ENCODE measurements around the gene TBX21.

Gene TBX21

DNA sequence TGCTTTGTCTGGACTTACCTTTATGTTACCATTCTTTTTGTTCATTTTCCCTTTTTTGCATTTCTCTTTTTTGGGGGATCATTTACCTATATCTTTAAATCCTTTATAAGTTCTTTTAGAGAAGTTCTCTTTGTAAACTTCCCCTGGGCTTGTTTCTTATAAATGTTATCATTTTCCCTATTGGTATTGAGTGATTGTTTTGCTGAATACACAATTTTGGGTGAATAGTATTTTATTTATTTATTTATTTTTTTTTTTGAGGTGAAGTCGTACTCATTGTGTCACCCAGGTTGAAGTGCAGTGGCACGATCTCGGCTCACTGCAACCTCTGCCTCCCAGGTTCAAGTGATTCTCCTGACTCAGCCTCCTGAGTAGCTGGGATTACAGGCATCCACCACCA lies 18.4 kb downstream of the TBX21 start:
- Histone ChIP-seq H3K4me1 (ENCODE audit: insufficient read depth, low read length) (no peaks in the 10 kb centered on the region), H3K9ac (ENCODE audit: low read depth, low read length) (no peak overlapping the region), H3K79me2 (ENCODE audit: insufficient read depth, low read length) (no peaks in the 10 kb centered on the region), H3K36me3 (ENCODE audit: insufficient read depth, low read length) (no peaks in the 10 kb centered on the region), H3K27ac (ENCODE audit: low read length) (no peak overlapping the region), H3K4me3 (ENCODE audit: low read depth in 1 of 2, low read length in 2 of 2) (no peak overlapping the region), H3K4me2 (ENCODE audit: insufficient read depth, low read length) (no peak overlapping the region), H3K9me3 (ENCODE audit: insufficient read depth, low read length, severe bottlenecking) (peaks cover 8% of the 10 kb centered on the region), H4K20me1 (ENCODE audit: insufficient read depth, low read length) (no peaks in the 10 kb centered on the region), H3K27me3 (ENCODE audit: insufficient read depth, low read length, poor library complexity) (peaks cover 4% of the 10 kb centered on the region), H2AFZ (ENCODE audit: low read depth, low read length) (no peak overlapping the region)
- no peak for ATAC-seq (ENCODE audit: insufficient read depth, low read depth)
- TF ChIP-seq, protein P1, sequence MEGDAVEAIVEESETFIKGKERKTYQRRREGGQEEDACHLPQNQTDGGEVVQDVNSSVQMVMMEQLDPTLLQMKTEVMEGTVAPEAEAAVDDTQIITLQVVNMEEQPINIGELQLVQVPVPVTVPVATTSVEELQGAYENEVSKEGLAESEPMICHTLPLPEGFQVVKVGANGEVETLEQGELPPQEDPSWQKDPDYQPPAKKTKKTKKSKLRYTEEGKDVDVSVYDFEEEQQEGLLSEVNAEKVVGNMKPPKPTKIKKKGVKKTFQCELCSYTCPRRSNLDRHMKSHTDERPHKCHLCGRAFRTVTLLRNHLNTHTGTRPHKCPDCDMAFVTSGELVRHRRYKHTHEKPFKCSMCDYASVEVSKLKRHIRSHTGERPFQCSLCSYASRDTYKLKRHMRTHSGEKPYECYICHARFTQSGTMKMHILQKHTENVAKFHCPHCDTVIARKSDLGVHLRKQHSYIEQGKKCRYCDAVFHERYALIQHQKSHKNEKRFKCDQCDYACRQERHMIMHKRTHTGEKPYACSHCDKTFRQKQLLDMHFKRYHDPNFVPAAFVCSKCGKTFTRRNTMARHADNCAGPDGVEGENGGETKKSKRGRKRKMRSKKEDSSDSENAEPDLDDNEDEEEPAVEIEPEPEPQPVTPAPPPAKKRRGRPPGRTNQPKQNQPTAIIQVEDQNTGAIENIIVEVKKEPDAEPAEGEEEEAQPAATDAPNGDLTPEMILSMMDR (IDR thresholded peaks at IDR 0.05; ENCODE audit: borderline replicate concordance, extremely low read depth, low read length, poor library complexity, severe bottlenecking), result no peak
- no peak for TF ChIP-seq EZH2 (IDR thresholded peaks at IDR 0.05; ENCODE audit: borderline replicate concordance, low read depth, low read length, severe bottlenecking)
- no peak for DNase-seq

DNA sequence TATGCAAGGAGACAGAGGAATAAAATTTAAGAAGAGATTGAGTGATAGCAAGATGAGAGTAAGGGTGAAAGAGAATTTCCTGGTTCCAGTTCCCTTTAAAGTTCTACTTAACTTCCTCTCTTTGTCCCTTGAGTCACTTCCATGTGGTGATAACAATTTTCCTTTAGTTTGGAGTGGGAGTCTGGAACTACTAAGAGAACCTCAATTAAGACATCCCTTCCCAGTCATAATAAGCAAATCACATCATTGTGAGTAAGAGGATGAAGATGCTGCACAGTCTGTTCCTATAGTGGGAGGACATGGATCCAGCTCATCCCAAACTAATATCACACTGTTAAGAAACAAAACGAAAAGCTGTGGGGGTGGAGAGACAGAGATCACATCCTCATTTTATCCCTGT lies 24.4 kb downstream of the TBX21 start:
- Histone ChIP-seq H3K4me2 (ENCODE audit: insufficient read depth, low read length) (no peak overlapping the region), H2AFZ (ENCODE audit: low read depth, low read length) (no peak overlapping the region), H3K27ac (ENCODE audit: low read length) (no peak overlapping the region), H3K4me3 (ENCODE audit: low read depth in 1 of 2, low read length in 2 of 2) (no peak overlapping the region), H3K27me3 (ENCODE audit: insufficient read depth, low read length, poor library complexity) (peaks cover 12% of the 10 kb centered on the region), H3K9ac (ENCODE audit: low read depth, low read length) (no peak overlapping the region), H3K4me1 (ENCODE audit: insufficient read depth, low read length) (no peaks in the 10 kb centered on the region), H4K20me1 (ENCODE audit: insufficient read depth, low read length) (no peaks in the 10 kb centered on the region), H3K36me3 (ENCODE audit: insufficient read depth, low read length) (no peaks in the 10 kb centered on the region), H3K9me3 (ENCODE audit: insufficient read depth, low read length, severe bottlenecking) (peaks cover 17% of the 10 kb centered on the region), H3K79me2 (ENCODE audit: insufficient read depth, low read length) (no peaks in the 10 kb centered on the region)
- ATAC-seq (ENCODE audit: insufficient read depth, low read depth) (no peak), DNase-seq (no peak)
- TF ChIP-seq, protein P1 (IDR thresholded peaks at IDR 0.05; ENCODE audit: borderline replicate concordance, extremely low read depth, low read length, poor library complexity, severe bottlenecking), result no peak
- no peak for TF ChIP-seq EZH2 (IDR thresholded peaks at IDR 0.05; ENCODE audit: borderline replicate concordance, low read depth, low read length, severe bottlenecking)

DNA sequence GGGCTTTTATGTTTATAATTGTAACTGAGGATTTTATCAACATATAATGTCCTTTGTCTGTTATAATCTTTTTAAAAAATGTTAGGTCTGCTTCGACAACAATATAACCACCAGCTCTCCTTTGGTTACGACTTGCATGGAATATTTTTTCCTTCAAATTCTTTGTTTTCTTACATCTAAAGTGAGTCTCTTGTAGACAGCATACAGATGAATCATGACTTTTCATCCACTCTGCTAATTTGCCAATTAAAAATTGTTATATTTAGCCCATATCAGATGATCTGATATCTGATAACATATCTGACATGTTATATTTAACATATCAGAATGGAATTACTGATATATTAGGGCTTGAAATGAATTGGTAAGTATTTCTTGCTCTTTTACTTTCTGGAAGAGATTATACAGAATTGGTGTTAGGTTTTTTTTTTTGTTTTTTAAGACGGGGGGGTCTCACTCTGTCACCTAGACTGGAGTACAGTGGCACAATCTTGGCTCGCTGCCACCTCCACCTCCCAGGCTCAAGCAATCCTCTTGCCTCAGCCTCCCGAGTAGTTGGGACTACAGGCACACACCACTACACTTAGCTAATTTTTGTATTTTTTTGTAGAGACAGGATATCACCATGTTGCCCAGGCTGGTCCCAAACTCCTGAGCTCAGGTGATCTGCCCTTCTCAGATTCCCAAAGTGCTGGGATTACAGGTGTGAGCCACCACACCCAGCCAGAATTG lies 27.5 kb downstream of the TBX21 start:
- TF ChIP-seq, protein P1 (IDR thresholded peaks at IDR 0.05; ENCODE audit: borderline replicate concordance, extremely low read depth, low read length, poor library complexity, severe bottlenecking), result no peak
- no peak for TF ChIP-seq EZH2 (IDR thresholded peaks at IDR 0.05; ENCODE audit: borderline replicate concordance, low read depth, low read length, severe bottlenecking)
- no peak overlapping the region for H3K9ac ChIP-seq (ENCODE audit: low read depth, low read length)
- no peak overlapping the region for H3K4me2 ChIP-seq (ENCODE audit: insufficient read depth, low read length)
- ATAC-seq (ENCODE audit: insufficient read depth, low read depth) (no peak), DNase-seq (no peak)
- H3K9me3 ChIP-seq (ENCODE audit: insufficient read depth, low read length, severe bottlenecking), result peaks cover 18% of the 10 kb centered on the region
- no peak overlapping the region for H2AFZ ChIP-seq (ENCODE audit: low read depth, low read length)
- no peak overlapping the region for H3K27ac ChIP-seq (ENCODE audit: low read length)
- peaks cover 12% of the 10 kb centered on the region for H3K27me3 ChIP-seq (ENCODE audit: insufficient read depth, low read length, poor library complexity)
- H3K36me3 ChIP-seq (ENCODE audit: insufficient read depth, low read length), result no peaks in the 10 kb centered on the region
- H3K4me3 ChIP-seq (ENCODE audit: low read depth in 1 of 2, low read length in 2 of 2), result no peak overlapping the region
- no peaks in the 10 kb centered on the region for H4K20me1 ChIP-seq (ENCODE audit: insufficient read depth, low read length)
- no peaks in the 10 kb centered on the region for H3K4me1 ChIP-seq (ENCODE audit: insufficient read depth, low read length)
- no peaks in the 10 kb centered on the region for H3K79me2 ChIP-seq (ENCODE audit: insufficient read depth, low read length)

All from DND-41 (cell line).